ENCODE data around the gene TUBB3. TPM values are rescaled to one million over a fixed set of nuclear protein-coding genes. Genes with fewer than 3 reads are reported as not detected.
A peak's percentile ranks its signal among the peaks of the same experiment; 100 is the strongest.

Gene TUBB3
- polyA plus RNA-seq, 5 donors: 3.9 to 11.6 (median 5.9) TPM

DNA sequence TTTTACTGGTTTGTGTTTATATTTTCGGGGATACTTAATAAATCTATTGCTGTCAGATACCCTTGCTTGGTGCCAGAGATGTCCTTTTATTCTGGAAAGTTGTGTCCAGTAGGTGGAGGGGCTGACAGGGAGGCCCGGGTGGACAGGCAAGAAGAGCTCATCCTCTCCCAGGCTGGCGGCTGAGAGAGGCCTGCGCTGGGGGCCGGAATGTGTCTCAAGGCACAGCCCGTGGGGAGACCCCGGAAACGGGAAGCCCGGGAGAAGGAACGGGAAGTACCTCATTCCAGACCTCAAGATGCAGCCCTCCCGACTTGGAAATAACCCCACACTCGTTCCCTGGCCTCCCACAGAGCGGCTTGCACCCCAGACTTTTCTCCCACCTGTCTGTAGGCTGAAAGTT lies 12.9 kb downstream of the TUBB3 start:
- no peak for DNase-seq

DNA sequence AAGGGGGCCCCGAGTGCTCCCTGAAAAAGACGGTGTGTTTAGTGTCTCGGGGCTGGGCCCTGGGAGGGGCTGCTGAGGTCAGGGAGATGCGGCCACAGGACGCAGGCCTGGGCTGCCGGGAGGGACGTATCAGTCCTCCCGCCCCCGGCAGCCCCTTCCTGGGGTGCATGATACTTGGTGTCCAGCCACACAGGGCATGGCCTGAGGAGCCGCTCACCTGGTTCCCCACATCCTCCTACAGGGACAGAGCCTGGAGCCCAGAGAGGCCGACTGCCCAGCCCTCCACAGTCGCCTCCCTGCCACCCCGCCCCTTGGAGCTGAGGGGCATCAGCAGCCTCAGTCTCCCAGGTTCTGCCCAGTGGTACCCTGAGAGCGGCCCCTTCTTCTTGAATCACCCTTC lies 13.4 kb downstream of the TUBB3 start:
- no peak for DNase-seq

DNA sequence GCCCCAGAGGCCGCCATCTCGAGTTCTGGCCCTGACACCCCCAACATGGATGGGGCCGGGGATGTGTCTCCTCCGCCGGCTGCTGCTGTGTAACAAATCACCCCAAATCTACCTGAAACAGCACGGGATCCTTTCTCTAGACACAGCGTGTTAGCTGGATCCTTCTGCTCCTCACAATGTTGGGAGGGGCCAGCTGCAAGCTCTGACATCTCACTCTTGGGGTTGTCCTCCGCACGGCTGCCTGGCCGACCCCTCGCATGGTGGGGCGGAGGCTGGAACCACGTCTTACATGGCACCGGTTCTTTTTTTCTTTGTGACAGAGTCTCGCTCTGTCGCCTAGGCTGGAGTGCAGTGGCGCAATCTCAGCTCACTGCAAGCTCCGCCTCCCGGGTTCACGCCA lies 13.8 kb downstream of the TUBB3 start:
- no peak for DNase-seq

DNA sequence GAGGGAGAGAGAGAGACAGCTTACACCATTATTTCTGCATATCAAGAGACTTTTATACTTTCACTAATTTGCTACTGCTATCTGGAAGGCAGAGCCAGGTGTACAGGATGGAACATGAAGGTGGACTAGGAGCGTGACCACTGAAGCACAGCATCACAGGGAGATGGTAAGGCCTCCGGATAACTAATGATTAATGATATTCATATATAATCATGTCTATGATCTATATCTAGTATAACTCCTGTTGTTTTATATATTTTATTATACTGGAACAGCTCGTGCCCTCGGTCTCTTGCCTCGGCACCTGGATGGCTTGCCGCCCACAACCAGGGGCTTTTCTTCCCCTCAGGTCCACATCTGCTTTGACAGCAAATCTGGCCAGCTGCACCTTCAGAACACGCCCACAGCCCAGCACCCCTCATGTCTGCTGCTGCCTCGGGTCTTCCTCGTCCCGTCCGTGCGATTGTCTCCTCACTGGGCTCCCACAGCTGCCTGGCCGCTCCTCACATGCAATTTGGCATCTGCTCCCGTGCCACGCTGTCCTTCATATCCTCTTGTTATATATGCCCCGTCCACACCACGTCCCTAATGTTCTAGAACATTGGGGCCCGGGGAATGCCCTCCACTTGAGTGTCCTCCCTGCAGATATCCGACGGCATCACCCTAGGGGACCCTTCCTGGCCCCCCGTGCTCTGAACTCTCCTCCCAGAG lies 15.2 kb downstream of the TUBB3 start:
- DNase-seq: no peak

DNA sequence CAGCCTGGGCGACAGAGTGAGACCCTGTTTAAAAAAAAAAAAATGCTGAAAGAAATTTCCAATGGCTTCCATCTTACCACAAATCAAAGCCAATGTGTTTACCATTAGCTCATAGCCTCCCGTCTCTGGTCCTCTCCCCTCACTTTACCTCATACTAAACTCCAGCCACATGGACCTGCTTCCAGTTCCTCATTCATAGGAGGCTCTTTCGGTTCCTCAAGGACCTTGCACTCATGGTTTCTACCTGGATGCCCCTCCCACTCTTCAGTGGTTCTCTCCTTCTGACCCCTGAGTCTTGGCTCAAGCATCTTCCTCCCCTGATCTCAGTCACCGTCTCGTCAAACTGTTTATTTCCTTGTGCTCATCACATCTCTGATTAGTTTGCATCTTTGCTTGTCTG lies 21.6 kb downstream of the TUBB3 start:
- DNase-seq: no peak

DNA sequence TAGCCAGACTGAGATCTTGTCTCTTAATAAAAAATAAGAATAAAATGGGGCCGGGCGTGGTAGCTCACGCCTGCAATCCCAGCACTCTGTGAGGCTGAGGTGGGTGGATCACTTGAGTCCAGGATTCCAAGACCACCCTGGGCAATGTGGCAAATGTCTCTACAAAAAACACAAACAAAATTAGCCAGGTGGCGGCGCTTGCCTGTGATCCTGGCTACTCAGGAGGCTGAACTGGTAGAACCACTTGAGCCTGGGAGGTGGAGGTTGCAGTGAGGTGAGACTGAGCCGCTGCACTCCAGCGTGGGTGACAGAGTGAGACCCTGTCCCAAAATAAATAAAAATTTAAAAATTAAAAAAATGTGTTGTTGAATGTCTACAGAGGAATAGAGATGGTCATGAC lies 22.5 kb downstream of the TUBB3 start:
- peak in 1 of 2 donors; percentile 28 for DNase-seq

DNA sequence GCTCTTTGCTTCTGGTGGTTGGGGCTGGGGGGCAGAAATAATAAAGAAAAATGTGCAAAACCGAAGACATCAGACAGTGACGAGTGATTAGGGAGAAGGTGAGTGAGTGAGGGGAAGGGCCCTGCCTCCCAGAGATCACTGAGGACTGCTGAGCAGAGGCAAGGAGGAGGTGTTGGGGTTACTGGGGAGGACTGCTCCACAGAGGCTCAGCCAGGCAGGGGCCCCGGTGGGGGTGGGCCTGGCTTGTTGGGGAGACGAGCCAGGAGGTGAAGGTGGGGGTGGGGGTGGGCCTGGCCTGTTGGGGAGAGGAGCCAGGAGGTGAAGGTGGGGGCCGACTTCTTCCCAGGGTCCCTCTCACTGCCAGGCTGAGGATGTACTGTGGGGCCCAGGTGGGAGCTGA lies 23.4 kb downstream of the TUBB3 start:
- DNase-seq: no peak

DNA sequence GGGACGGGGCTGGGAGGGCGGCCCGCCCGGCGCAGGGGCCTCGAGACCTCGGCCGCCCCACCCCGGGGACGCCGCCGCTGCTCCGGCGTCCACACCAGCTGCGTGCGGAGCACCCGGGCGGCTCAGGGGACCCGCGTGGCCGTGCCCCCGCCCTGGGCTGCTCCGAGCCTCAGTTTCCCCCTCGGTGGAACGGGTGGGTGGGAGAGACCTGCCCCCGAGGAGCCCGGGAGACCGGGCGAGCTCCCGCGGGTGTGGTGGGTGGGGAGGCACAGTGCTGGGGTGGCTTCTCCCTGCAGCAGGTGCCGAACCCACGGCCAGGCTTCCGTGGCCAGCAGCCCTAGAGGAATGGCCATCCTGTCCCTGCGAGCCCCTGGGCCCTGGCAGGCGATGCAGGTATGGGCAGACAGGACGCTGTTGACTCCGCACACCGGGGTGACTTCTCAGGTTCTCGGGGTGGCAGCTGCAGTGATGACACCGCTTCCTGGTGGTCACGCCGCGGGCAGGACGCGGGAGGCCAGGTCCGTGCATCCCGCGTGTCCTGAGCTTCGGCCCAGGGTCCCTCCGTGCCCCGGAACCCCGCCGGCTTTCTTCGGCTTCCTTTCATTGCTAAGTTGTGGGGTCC lies 26.1 kb downstream of the TUBB3 start:
- no peak for DNase-seq

DNA sequence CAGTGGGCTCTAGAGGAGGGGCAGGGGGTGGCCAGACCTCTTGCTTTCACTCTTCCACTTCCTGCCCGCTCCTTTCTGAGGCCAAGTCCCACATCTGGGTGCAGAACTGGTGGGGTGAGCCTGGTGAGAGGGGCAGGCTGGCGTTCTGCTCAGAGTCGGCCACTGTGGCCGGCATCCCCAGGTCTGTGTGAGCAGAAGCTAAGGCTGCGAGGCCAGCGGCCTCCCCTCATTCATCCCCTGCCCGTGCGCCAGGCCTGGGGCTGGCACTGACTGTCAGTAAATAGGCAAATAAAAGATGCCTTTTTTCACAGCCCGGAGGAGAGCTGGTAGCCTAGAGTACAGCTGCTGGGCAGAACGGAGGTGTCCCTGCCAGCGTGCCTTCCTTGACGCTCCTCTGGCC lies 26.6 kb downstream of the TUBB3 start:
- DNase-seq: no peak

DNA sequence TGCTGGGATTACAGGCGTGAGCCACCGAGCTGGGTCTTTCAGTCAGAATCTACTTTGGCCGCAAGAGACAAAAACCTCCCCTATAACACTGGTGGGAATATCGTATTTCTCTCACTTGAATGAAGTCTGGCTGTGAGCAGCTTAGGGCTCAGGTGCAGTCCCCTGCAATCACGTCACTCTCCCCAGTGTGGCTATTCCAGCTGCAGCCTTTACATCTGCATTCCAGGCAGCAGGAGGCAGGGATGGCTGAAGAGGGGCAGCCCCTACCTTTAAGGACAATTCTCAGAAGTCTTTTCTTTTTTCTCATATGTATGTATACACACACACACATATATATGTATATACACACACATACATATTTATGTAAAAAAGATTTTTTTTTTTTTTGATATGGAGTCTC lies 28.4 kb downstream of the TUBB3 start:
- no peak for DNase-seq

DNA sequence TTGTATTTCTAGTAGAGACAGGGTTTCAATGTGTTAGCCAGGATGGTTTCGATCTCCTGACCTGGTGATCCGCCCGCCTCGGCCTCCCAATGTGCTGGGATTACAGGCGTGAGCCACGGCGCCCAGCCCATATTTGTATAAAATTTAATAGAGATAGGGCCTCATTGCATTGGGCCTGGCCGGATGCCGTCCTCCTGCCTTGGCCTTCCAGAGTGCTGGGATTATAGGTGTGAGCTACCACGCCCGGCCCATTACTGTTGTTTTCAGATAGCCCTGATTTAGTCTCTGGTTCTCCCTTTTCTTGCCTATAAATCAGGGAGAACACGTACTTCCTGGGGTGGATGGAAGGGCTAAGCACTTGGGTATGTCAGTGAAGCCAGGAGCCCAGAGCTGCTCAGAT lies 28.9 kb downstream of the TUBB3 start:
- no peak for DNase-seq

DNA sequence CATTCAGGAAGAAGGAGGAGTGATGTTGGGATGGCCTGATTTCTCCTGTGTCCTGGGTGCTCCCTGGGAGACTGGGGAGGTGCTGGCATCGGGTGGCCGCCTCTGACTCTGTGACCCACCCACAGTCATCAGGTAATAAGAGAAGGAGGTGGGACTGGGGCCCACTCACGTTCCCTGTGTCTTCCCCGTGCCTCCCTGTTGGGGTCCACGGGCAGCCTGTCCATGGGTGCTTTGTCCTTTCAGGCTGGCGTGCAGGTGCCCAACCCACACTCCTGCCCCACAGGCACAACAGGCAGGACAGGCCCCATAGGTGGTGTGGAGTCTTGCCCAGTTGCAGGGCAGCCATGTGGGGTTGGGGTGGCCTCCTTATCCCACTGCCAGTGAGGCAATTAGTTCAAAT lies 29.4 kb downstream of the TUBB3 start:
- DNase-seq: no peak

DNA sequence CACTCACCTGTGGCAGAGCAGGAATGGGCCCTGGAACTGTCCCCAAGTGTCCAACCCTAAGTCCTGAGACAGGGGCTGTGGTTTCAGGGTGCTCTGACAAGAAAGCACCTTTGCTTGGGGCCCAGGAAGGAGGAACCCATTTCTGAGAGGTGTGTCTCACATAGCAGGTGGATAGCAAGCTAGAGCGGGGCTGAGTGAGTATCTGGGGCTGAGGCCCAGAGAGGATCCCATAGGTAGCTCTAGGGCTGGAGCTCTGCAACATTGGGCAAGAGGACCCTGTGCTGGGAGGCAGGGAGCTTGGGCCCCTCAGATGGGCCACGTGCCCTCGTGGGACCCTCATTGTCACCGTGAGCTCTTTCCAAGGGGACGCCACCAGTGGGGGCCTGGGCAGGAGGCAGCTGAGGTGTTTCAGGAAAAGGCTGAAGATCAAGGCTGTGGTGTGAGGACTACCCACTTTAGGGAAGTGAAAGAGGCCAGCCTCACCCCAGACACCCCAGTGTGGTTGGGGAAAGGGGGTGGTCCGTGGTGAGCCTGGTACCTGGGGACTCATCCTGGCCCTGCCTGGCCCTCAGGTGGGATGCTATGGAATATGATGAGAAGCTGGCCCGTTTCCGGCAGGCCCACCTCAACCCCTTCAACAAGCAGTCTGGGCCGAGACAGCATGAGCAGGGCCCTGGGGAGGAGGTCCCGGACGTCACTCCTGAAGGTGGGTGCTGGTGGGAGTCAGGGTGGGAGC lies 30.7 kb downstream of the TUBB3 start:
- no peak for DNase-seq

DNA sequence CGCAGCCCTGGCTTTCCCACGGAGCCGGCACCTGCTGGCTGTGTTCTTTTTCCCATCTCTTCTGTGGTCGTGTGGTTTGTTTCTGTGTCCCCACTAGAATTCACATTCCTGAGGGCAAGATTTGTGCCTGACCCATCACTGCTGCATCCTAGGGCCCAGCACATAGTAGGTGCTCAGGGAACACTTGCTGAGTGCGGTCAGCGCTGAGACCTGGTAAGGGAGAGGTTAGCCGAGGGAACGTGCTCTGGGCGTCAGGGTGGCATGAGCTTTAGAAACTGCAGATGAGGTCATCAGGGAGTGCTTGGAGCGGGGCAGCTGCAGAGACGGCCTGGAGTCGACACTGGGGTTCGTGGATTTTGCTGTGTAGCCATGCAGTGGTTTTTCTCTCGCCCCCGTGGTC lies 31.3 kb downstream of the TUBB3 start:
- no peak for DNase-seq

DNA sequence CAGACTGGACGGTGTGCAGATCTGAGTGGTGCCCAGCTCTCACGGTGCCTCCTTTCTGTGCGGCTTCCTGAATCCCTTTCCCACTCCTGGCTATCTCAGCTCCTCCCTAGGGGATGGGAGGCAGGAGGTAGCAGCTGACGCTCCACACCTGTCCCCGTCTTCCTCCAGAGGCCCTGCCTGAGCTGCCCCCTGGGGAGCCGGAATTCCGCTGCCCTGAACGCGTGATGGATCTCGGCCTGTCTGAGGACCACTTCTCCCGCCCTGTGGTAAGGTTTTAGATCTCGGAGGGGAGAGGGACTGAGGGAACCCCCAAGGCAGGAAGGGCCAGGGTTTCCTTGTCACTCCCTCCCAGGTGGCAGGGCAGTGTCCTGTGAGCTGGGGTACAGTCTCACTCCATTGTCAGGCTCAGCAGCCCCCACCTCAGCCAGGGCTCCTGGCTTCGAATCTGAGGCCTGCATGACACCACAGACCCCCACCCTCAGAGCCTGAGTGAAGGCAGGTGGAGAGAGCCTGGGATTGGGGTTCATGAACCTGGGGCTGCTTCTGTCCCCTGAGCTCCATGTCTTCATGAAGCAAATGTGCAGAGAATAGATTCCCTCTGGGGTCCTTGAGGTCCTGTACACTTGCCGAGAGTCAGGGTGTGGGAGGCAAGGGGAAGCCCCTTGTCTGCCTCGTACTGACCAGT lies 32.0 kb downstream of the TUBB3 start:
- DNase-seq: no peak

DNA sequence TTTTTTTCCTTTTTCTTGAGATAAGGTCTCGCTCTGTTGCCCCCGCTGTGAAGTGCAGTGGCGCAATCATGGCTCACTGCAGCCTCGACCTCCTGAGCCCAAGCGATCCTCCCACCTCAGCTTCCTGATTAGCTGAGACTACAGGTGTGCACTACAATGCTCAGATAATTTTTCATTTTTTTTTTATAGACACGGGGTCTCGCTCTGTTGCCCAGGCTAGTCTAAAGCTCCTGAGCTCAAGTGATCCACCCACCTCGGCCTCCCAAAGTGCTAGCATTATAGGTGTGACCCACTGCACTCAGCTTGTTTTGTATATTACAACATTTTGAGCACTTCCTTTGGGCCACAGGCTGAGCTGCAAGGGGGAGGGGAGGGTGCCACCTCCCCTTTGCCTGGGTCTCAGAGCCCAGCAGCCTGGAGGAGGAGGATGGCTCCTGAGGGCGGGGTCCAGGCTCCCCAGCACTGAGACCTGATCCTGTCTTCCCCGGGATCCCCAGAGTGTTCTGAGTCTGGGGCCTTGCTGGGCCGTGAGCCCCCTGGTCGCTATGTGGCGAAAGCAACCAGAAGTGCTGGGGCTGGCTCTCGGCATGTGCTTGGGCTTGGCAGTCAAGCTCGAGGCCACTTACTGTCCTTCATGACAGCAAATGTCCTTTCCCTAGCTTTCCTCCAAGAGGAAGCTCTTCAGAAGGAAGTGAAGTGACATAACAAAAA lies 33.5 kb downstream of the TUBB3 start:
- no peak for DNase-seq

DNA sequence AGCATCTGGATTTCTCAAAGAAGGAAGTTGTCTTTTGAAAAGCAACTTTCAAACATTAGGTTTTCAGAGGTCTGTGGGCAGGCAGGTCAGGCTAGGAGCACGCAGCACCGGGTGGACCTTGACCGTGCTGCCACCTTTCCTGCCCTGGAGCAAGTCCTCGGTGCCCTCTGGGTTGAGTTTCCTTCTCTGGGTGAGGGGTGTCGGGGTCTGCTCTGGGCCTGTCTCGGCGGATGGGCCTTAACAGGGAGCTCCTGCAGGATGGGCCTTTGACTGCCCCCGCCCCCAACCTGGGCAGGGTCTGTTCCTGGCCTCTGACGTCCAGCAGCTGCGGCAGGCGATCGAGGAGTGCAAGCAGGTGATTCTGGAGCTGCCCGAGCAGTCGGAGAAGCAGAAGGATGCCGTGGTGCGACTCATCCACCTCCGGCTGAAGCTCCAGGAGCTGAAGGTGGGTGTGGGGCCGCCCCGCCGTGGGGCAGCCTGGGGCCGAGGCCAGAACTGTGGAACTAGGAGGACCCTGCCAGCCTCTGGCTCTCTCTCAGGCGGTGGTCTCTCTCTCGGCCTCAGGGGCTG lies 34.2 kb downstream of the TUBB3 start:
- no peak for DNase-seq

DNA sequence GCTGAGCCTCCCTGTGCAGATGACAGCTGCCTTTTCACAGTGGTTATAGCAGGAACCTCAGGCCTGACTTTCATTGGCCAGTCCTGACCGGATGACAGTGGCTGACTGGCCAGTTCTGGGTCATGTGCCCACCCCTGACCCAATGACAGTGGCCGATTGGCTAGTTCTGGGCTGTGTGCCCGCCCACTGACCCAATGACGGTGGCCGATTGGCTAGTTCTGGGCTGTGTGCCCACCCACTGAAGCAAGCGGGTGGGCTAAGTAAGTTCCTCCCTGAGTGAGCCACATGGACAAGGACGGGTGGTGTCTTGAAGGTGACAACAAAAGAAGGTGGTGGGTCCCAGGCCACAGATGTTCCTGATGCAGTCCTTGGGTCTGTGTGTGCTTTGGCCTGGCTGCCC lies 34.9 kb downstream of the TUBB3 start:
- DNase-seq: no peak

DNA sequence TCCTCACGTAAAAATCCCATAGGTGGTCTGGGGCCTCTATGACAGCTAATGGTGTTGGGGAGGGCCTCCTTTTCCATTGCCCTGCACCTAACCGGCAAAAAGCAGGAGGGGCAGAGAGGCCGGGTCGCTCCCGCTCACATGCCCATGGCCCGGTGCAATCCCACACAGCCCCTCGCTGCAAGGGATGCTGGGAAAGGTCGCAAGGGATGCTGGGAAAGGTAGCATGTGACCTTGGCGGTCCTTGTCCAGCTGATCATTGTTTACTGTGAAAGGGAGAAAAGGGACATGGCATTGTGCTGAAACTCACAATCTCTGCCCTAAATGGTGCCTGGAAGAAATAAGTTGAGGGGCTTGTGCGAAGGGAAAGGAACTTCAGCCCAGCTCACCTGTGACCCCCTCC lies 35.5 kb downstream of the TUBB3 start:
- DNase-seq: no peak

DNA sequence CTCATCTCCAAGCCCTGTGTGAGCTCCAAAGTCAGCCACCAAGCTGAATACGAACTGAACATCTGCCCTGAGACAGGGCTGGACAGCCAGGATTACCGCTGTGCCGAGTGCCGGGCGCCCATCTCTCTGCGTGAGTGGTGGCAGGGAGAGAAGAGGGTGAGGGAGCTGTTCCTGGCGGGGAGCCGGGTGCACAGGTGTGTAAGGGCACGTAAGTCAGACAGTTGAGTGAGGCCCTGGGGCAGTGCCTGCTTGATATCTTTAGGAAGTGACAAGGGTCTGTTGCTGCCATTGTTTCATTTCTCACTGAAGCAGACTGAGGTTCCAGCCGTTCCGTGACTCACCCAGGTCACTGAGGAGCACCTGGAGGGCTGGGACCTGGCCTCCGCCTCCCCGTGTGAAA lies 37.8 kb downstream of the TUBB3 start:
- no peak for DNase-seq

DNA sequence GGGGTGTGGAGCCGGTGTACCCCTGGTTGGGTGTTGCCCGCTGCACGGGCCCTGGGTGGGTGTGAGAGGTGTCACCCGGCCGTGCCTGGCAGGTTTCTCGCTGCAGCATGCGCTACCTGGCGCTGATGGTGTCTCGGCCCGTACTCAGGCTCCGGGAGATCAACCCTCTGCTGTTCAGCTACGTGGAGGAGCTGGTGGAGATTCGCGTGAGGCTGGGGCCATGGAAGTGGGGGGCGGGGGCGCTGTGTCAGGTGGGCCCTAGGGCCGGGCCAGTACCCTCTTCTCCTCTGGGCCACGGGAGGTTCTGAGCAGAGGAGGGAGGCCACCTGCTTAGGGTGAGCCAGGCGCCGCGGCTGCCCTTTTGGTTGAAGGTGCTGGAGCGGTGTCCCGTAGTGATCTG lies 38.8 kb downstream of the TUBB3 start:
- DNase-seq: no peak
